ENCODE data around the gene MSRB3. TPM values are rescaled to one million over a fixed set of nuclear protein-coding genes. Genes with fewer than 3 reads are reported as not detected.

MSRB3 gene
- total and polyA plus RNA-seq, 10 of the 15 experiments (the other 5 are each of a cell fraction or from before 2014, with no cell fraction given): 0.07 to 2.7 (median 1.3) TPM

DNA sequence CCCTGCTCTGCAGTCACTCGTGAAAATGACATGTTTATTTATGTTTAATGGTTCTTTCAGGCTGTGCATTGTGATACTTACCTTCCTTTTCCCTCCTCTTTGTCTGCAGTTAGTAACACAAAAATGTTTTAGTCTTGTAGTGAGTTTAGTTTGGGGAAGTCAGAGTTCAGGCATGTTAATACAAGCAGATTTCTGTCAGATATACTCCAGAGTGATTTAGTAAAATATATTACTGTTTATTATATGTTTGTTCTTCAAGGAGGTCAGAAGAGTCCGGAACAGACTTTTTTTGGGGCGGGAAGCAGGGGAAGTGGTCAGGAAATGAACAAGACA lies 28.7 kb downstream of the MSRB3 start:
- Histone ChIP-seq H3K27me3 (replicated peaks in 1 of 2; ENCODE audit: control insufficient read depth in 2 of 2, insufficient read depth in 2 of 2, low read length in 1 of 2) (no peaks in the 10 kb centered on the region), H3K9ac (ENCODE audit: control insufficient read depth, insufficient read depth, low read length) (no peak overlapping the region), H3K4me3 (no peak overlapping the region), H3K36me3 (ENCODE audit: control insufficient read depth in 2 of 2, insufficient read depth in 2 of 2, low read length in 1 of 2) (no peaks in the 10 kb centered on the region), H2AFZ (ENCODE audit: control insufficient read depth, low read depth, low read length) (no peak overlapping the region), H3K4me2 (ENCODE audit: control insufficient read depth, insufficient read depth) (no peak overlapping the region), H3K4me1 (ENCODE audit: control insufficient read depth, insufficient read depth, low read length) (no peaks in the 10 kb centered on the region), H4K20me1 (ENCODE audit: control insufficient read depth, insufficient read depth) (no peaks in the 10 kb centered on the region), H3K27ac (ENCODE audit: control insufficient read depth, insufficient read depth) (no peak overlapping the region), H3K9me3 (replicated peaks; ENCODE audit: control insufficient read depth, insufficient read depth, low read length) (no peaks in the 10 kb centered on the region), H3K79me2 (ENCODE audit: control insufficient read depth, insufficient read depth, low read length) (no peaks in the 10 kb centered on the region)
- ChIA-PET CTCF (interaction anchor here (0.9 to 1.4 kb wide), 5 partner anchors 32 to 782 kb away, joined by 3 read pairs; no protein-coding TSS in a partner anchor), SMC1A (ENCODE audit: uncharacterized antibody, unreplicated experiment) (no interaction called here), POLR2A (no interaction called here), RAD21 (ENCODE audit: unreplicated experiment) (no interaction called here)
- DNase-seq (ENCODE audit: low read depth, low spot score) (no peak), FAIRE-seq (no peak), ATAC-seq (no peak)
- 0% methylated on average over 3 of the region's 3 CpGs for WGBS (ENCODE audit: insufficient coverage, insufficient replicate concordance, low lambda C conversion rate, missing lambda C conversion rate)
- no TSS peak for BruUV-seq (replicated peaks)
- in situ Hi-C loops (cut with MboI) (loop anchor here (10.0 kb wide), 1 partner anchor 798 kb away; no protein-coding TSS in a partner anchor), intact Hi-C loops (cut with micrococcal nuclease; ENCODE audit: unreplicated experiment) (loop anchor here (5.0 to 10.0 kb wide), 3 partner anchors 780 to 1388 kb away; no protein-coding TSS in a partner anchor)
- TF ChIP-seq ZNF384 (IDR thresholded peaks at IDR 0.05; ENCODE audit: borderline replicate concordance, low read depth, low read length) (no peak), BACH1 (IDR thresholded peaks at IDR 0.05; ENCODE audit: borderline replicate concordance) (no peak), ESRRA (IDR thresholded peaks at IDR 0.05; ENCODE audit: low read length) (no peak), ZSCAN29 (IDR thresholded peaks at IDR 0.05) (no peak), HDAC6 (IDR thresholded peaks at IDR 0.05; ENCODE audit: unreplicated experiment) (no peak), LARP7 (IDR thresholded peaks at IDR 0.05) (no peak), NRF1 (conservative IDR thresholded peaks at IDR 0.05; ENCODE audit: low read depth, low read length) (no peak), RBBP5 (conservative IDR thresholded peaks at IDR 0.05) (no peak), IRF4 (IDR thresholded peaks at IDR 0.05; ENCODE audit: low read depth, low read length) (no peak), SKIL (IDR thresholded peaks at IDR 0.05; ENCODE audit: low read depth, poor library complexity, severe bottlenecking) (no peak), SMC3 (IDR thresholded peaks at IDR 0.05; ENCODE audit: borderline replicate concordance, low read length) (no peak), SP1 (IDR thresholded peaks at IDR 0.05; ENCODE audit: low read depth, low read length) (no peak)
- TF ChIP-seq, protein P1, sequence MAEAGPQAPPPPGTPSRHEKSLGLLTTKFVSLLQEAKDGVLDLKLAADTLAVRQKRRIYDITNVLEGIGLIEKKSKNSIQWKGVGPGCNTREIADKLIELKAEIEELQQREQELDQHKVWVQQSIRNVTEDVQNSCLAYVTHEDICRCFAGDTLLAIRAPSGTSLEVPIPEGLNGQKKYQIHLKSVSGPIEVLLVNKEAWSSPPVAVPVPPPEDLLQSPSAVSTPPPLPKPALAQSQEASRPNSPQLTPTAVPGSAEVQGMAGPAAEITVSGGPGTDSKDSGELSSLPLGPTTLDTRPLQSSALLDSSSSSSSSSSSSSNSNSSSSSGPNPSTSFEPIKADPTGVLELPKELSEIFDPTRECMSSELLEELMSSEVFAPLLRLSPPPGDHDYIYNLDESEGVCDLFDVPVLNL (IDR thresholded peaks at IDR 0.05; ENCODE audit: low read depth, low read length): no peak
- TF ChIP-seq, protein P2, sequence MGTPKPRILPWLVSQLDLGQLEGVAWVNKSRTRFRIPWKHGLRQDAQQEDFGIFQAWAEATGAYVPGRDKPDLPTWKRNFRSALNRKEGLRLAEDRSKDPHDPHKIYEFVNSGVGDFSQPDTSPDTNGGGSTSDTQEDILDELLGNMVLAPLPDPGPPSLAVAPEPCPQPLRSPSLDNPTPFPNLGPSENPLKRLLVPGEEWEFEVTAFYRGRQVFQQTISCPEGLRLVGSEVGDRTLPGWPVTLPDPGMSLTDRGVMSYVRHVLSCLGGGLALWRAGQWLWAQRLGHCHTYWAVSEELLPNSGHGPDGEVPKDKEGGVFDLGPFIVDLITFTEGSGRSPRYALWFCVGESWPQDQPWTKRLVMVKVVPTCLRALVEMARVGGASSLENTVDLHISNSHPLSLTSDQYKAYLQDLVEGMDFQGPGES (IDR thresholded peaks at IDR 0.05): no peak
- TF ChIP-seq, protein P3, sequence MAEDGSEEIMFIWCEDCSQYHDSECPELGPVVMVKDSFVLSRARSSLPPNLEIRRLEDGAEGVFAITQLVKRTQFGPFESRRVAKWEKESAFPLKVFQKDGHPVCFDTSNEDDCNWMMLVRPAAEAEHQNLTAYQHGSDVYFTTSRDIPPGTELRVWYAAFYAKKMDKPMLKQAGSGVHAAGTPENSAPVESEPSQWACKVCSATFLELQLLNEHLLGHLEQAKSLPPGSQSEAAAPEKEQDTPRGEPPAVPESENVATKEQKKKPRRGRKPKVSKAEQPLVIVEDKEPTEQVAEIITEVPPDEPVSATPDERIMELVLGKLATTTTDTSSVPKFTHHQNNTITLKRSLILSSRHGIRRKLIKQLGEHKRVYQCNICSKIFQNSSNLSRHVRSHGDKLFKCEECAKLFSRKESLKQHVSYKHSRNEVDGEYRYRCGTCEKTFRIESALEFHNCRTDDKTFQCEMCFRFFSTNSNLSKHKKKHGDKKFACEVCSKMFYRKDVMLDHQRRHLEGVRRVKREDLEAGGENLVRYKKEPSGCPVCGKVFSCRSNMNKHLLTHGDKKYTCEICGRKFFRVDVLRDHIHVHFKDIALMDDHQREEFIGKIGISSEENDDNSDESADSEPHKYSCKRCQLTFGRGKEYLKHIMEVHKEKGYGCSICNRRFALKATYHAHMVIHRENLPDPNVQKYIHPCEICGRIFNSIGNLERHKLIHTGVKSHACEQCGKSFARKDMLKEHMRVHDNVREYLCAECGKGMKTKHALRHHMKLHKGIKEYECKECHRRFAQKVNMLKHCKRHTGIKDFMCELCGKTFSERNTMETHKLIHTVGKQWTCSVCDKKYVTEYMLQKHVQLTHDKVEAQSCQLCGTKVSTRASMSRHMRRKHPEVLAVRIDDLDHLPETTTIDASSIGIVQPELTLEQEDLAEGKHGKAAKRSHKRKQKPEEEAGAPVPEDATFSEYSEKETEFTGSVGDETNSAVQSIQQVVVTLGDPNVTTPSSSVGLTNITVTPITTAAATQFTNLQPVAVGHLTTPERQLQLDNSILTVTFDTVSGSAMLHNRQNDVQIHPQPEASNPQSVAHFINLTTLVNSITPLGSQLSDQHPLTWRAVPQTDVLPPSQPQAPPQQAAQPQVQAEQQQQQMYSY (CRISPR knock-in tag; IDR thresholded peaks at IDR 0.05): no peak
- TF ChIP-seq, protein P4, sequence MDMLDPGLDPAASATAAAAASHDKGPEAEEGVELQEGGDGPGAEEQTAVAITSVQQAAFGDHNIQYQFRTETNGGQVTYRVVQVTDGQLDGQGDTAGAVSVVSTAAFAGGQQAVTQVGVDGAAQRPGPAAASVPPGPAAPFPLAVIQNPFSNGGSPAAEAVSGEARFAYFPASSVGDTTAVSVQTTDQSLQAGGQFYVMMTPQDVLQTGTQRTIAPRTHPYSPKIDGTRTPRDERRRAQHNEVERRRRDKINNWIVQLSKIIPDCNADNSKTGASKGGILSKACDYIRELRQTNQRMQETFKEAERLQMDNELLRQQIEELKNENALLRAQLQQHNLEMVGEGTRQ (IDR thresholded peaks at IDR 0.05; ENCODE audit: borderline replicate concordance, low read depth, low read length): no peak

Data from GM12878 (cell line).